HG02973 (cell line): Measurements from ENCODE around the gene EIF3K.

ENCODE experiments used
- ATAC-seq: cut with Tn5 transposase; IDR thresholded peaks from one replicate; pipeline ENCODE4 v1.9.1; 2021; ENCODE audit warnings: moderate library complexity; ENCODE audit not compliant: unreplicated experiment

EIF3K gene

DNA sequence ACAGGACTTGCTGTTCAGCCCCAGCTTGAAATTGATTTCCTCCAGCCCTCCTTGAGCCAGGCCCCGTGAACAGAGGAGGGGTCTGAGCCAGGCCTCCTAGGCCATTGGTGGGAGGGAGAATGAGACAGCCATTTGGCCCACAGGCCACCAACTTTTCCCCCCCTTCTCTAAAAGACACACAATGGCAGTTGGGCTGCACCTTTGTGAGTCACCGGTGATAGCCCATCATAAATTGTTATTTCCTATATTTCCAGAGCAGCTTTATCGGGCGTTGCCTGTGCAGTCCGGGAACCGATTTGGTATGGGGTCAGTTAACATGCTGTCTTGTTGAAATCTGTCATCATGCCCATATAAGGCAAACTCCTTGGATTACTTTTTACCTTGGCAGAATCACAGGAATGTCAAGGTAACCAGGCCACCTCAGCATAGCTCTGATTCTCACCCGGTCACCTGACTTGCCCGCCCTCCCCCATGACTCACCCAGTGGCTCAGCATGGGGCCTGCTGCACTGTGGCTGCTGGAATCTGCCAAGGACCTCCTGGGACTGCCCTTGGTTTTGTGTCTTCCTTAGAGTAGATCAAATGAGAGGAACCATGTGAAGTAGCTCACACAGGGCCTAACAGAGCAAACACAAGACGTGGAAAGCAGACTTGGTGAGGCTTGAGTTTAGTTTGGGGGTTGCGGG is 64.5 kb downstream of the EIF3K start:
- ATAC-seq = no peak

GRCh38 chr19:38684078-38684861 is 65.3 kb downstream of the EIF3K start:
- no peak for ATAC-seq

GRCh38 chr19:38684862-38685665 is 66.1 kb downstream of the EIF3K start:
- no peak for ATAC-seq

GRCh38 chr19:38685666-38686529 is 66.9 kb downstream of the EIF3K start:
- no peak for ATAC-seq

GRCh38 chr19:38686530-38686888 is 67.5 kb downstream of the EIF3K start:
- no peak for ATAC-seq
